SK-N-SH (cell line): ENCODE data around the gene SBF2. TPM values are rescaled to one million over a fixed set of nuclear protein-coding genes. Genes with fewer than 3 reads are reported as not detected.
"Not testable (repeated sequence)": the region's sequence is repeated elsewhere in the genome, so short reads cannot be mapped to it uniquely, and the experiment has no call there.

Experiments used
- CTCF ChIA-PET: fragments of 300-600, 350-600 bp; formaldehyde crosslinking; extraction: SDS; loops from one replicate; lab custom pipeline; 2021; lab: Yijun Ruan, JAX
- POLR2A ChIA-PET: fragments of 350-600 bp; sonication (Branson Sonifier 250); formaldehyde crosslinking; extraction: SDS; loops from one replicate; lab custom pipeline; 2020; ENCODE audit warnings: antibody characterized with exemption, inconsistent platforms; lab: Yijun Ruan, JAX
- DNase-seq: peaks from one replicate; pipeline ENCODE4 v3.0.0; 2012
- H2AFZ ChIP-seq: fragments of 200-600 bp; sonication (generic); 2 replicates; pipeline ENCODE4 v1.8.1; 2016; ENCODE audit warnings: antibody characterized with exemption, mild to moderate bottlenecking, low read depth
- H3F3A ChIP-seq: fragments of 200-600 bp; sonication (generic); replicated peaks from 2 replicates; pipeline ENCODE3; 2016; ENCODE audit warnings: antibody characterized with exemption, mild to moderate bottlenecking; ENCODE audit not compliant: insufficient read depth
- H3K27ac ChIP-seq, 2 experiments: fragments of 200-500 bp in 1 of 2; fragments of 200-600 bp in 1 of 2; sonication (Bioruptor generic) in 1 of 2; sonication (generic), shearing (Covaris generic) in 1 of 2; 2 replicates each; pipeline versions ENCODE4 v1.5.1 to v1.6.1; 2014 to 2016; ENCODE audit warnings: low read depth in 2 of 2, inconsistent platforms in 1 of 2, low read length in 1 of 2, mild to moderate bottlenecking in 1 of 2, mixed read lengths in 1 of 2
- H3K27me3 ChIP-seq: fragments of 200-600 bp; sonication (generic), shearing (Covaris generic); 2 replicates; pipeline ENCODE4 v1.6.1; 2016; ENCODE audit warnings: mixed run types; ENCODE audit not compliant: insufficient read depth
- H3K36me3 ChIP-seq, 2 experiments: fragments of 200-500 bp in 1 of 2; fragments of 200-600 bp in 1 of 2; sonication (Bioruptor generic) in 1 of 2; sonication (generic) in 1 of 2; replicated peaks in 1 of 2; 2 replicates each; pipeline versions ENCODE3 to v1.5.1; 2014 to 2016; ENCODE audit warnings: low read length in 1 of 2, mild to moderate bottlenecking in 1 of 2; ENCODE audit not compliant: insufficient read depth in 2 of 2, control insufficient read depth in 1 of 2
- H3K4me1 ChIP-seq, 2 experiments: fragments of 200-500 bp in 1 of 2; fragments of 200-600 bp in 1 of 2; sonication (Bioruptor generic) in 1 of 2; sonication (generic), shearing (Covaris generic) in 1 of 2; 2 replicates each; pipeline versions ENCODE4 v1.5.1 to v1.6.1; 2014 to 2016; ENCODE audit warnings: low read depth in 1 of 2, low read length in 1 of 2, mixed run types in 1 of 2; ENCODE audit not compliant: insufficient read depth in 2 of 2, control insufficient read depth in 1 of 2
- H3K4me2 ChIP-seq: fragments of 200-600 bp; sonication (generic), shearing (Covaris generic); 2 replicates; pipeline ENCODE4 v1.6.1; 2017; ENCODE audit warnings: mixed run types
- H3K4me3 ChIP-seq, 2 experiments: fragments of 200-500 bp in 1 of 2; fragments of 200-600 bp in 1 of 2; sonication (Bioruptor generic) in 1 of 2; sonication (generic), shearing (Covaris generic) in 1 of 2; 2 replicates each; pipeline versions ENCODE4 v1.5.1 to v1.8.1; 2014 to 2016; ENCODE audit warnings: low read depth in 2 of 2, inconsistent platforms in 1 of 2, low read length in 1 of 2, mild to moderate bottlenecking in 1 of 2, mixed read lengths in 1 of 2, moderate library complexity in 1 of 2
- H3K79me2 ChIP-seq: fragments of 200-600 bp; sonication (generic); 2 replicates; pipeline ENCODE4 v1.8.1; 2017; ENCODE audit warnings: mild to moderate bottlenecking; ENCODE audit not compliant: insufficient read depth
- H3K9ac ChIP-seq: fragments of 200-600 bp; sonication (generic); 2 replicates; pipeline ENCODE4 v1.6.1; 2017; ENCODE audit warnings: mixed run types
- H3K9me2 ChIP-seq: fragments of 200-600 bp; sonication (generic); 2 replicates; pipeline ENCODE4 v1.6.1; 2017; ENCODE audit warnings: mixed run types
- H3K9me3 ChIP-seq: fragments of 200-600 bp; sonication (generic); 2 replicates; pipeline ENCODE4 v1.6.1; 2017; ENCODE audit warnings: mixed run types, mild to moderate bottlenecking, moderate library complexity
- H4K20me1 ChIP-seq: fragments of 200-600 bp; sonication (generic); 2 replicates; pipeline ENCODE4 v1.6.1; 2017; ENCODE audit warnings: mild to moderate bottlenecking, mixed run types; ENCODE audit not compliant: insufficient read depth
- CTCF ChIP-seq: fragments of 200-600 bp; sonication (generic); IDR thresholded peaks from 2 replicates; pipeline ENCODE4 v1.6.1; 2017; ENCODE audit warnings: antibody characterized with exemption, mild to moderate bottlenecking, moderate library complexity
- FOXM1 ChIP-seq: IDR thresholded peaks from 2 replicates; pipeline ENCODE4 v1.4.0; 2012; ENCODE audit warnings: low read depth, mild to moderate bottlenecking
- IRF3 ChIP-seq: fragments of 150-350 bp; IDR thresholded peaks from 2 replicates; pipeline ENCODE4 v1.6.1; 2016; ENCODE audit warnings: mild to moderate bottlenecking, low read depth, low read length
- RCOR1 ChIP-seq: fragments of 150-350 bp; IDR thresholded peaks from 2 replicates; pipeline ENCODE4 v1.6.1; 2017; ENCODE audit warnings: antibody characterized with exemption, low read length
- WGBS: methylation state at CpG from one replicate; pipeline ENCODE4 v1.1.6; 2017; ENCODE audit warnings: low lambda C conversion rate; 5-methylcytosine and 5-hydroxymethylcytosine counted together
- polyA plus RNA-seq, 3 experiments: library from polyadenylated mRNA; depleted of rRNA; stranded (reverse); fragments of >200 nt; gene quantifications; 2 replicates each; pipeline ENCODE4 v1.2.3, GENCODE V29; 2012
- TF ChIP-seq, protein P1 (sequence below): IDR thresholded peaks from 2 replicates; pipeline ENCODE4 v1.4.0; 2012; ENCODE audit warnings: low read depth
- TF ChIP-seq, protein P2 (sequence below): IDR thresholded peaks from 2 replicates; pipeline ENCODE4 v1.4.0; 2012; ENCODE audit warnings: low read depth, borderline replicate concordance

The SBF2 gene
- polyA plus RNA-seq, 1 of the 3 experiments (the other 2 are of a cell fraction), result 23.0 TPM

DNA sequence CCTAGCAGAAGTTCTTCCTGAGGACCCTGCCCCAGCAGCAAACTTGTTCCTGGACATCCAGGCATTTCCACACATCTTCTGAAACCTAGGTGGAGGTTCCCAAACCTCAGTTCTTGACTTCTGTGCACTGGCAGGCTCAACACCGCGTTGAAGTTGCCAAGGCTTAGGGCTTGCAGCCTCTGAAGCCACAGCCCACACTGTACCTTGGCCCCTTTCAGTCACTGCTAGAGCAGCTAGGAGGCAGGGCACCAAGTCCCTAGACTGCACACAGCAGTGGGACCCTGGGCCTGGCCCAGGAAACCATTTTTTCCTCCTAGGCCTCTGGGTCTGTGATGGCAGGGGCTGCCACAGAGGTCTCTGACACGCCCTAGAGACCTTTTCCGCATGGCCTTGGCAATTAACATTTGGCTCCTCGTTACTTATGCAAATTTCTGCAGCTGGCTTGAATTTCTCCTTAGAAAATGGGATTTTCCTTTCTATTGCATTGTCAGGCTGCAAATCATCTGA lies 159.0 kb downstream of the SBF2 start:
- CTCF ChIA-PET, result no interaction called here
- no peak for DNase-seq

GRCh38 chr11:10134226-10134625 lies 159.8 kb downstream of the SBF2 start:
- H3K27ac ChIP-seq, H4K20me1 ChIP-seq, DNase-seq, H3K27me3 ChIP-seq, H3K9me2 ChIP-seq, H2AFZ ChIP-seq, H3K4me2 ChIP-seq, POLR2A ChIA-PET, H3K79me2 ChIP-seq, H3K4me1 ChIP-seq, H3F3A ChIP-seq, H3K9me3 ChIP-seq, CTCF ChIA-PET, H3K9ac ChIP-seq, H3K4me3 ChIP-seq: not testable (repeated sequence)
- H3K36me3 ChIP-seq, result peaks cover 0 to 10% of the 10 kb centered on the region in 2 experiments
- WGBS, result 100% methylated on average over 1 of the region's 1 CpG

More for the DNA sequence above, 159.0 kb downstream of the SBF2 start:
- no peak overlapping the region for H3K27ac ChIP-seq
- H3K9ac ChIP-seq, result no peak overlapping the region
- peaks cover 0 to 5% of the 10 kb centered on the region in 2 experiments; a peak in 1 of 4 replicates for H3K4me1 ChIP-seq
- POLR2A ChIA-PET, result no interaction called here
- no peaks in the 10 kb centered on the region for H3K27me3 ChIP-seq
- H3F3A ChIP-seq, result peaks cover 4% of the 10 kb centered on the region
- H2AFZ ChIP-seq, result no peak overlapping the region
- no peaks in the 10 kb centered on the region for H3K79me2 ChIP-seq
- no peak for TF ChIP-seq RCOR1
- TF ChIP-seq, protein P1, sequence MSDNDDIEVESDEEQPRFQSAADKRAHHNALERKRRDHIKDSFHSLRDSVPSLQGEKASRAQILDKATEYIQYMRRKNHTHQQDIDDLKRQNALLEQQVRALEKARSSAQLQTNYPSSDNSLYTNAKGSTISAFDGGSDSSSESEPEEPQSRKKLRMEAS, result no peak
- no peak for TF ChIP-seq IRF3
- TF ChIP-seq, protein P2, sequence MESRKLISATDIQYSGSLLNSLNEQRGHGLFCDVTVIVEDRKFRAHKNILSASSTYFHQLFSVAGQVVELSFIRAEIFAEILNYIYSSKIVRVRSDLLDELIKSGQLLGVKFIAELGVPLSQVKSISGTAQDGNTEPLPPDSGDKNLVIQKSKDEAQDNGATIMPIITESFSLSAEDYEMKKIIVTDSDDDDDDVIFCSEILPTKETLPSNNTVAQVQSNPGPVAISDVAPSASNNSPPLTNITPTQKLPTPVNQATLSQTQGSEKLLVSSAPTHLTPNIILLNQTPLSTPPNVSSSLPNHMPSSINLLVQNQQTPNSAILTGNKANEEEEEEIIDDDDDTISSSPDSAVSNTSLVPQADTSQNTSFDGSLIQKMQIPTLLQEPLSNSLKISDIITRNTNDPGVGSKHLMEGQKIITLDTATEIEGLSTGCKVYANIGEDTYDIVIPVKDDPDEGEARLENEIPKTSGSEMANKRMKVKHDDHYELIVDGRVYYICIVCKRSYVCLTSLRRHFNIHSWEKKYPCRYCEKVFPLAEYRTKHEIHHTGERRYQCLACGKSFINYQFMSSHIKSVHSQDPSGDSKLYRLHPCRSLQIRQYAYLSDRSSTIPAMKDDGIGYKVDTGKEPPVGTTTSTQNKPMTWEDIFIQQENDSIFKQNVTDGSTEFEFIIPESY, result no peak
- TF ChIP-seq FOXM1, result no peak
- no peak for TF ChIP-seq CTCF
- 0 out of 2 replicates have a peak, but pooled peaks cover 4% of the 10 kb centered on the region for H3K9me3 ChIP-seq
- H3K36me3 ChIP-seq, result peaks cover 0 to 10% of the 10 kb centered on the region in 2 experiments
- H3K9me2 ChIP-seq, result no peaks in the 10 kb centered on the region
- no peak overlapping the region for H3K4me2 ChIP-seq
- WGBS, result 93% methylated on average over 5 of the region's 5 CpGs
- no peak overlapping the region for H3K4me3 ChIP-seq
- H4K20me1 ChIP-seq, result no peaks in the 10 kb centered on the region

DNA sequence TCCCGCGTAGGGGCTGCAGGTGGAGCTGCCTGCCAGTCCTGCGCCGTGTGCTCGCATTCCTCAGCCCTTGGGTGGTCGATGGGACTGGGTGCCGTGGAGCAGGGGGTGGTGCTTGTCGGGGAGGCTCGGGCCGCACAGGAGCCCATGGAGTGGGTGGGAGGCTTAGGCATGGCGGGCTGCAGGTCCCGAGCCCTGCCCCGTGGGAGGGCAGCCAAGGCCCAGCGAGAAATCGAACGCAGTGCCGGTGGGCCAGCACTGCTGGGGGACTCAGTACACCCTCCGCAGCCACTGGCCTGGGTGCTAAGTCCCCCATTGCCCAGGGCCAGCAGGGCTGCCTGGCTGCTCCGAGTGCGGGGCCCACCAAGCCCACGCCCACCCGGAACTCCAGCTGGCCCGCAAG lies 160.8 kb downstream of the SBF2 start:
- CTCF ChIA-PET, result not testable (repeated sequence)
- WGBS, result 100% methylated on average over 5 of the region's 23 CpGs

More for the DNA sequence above, 160.8 kb downstream of the SBF2 start:
- H3K9me3 ChIP-seq, H2AFZ ChIP-seq, H3K4me2 ChIP-seq, H3K4me3 ChIP-seq, DNase-seq, H3K27me3 ChIP-seq, H4K20me1 ChIP-seq, H3K79me2 ChIP-seq, H3K27ac ChIP-seq, H3F3A ChIP-seq, H3K9ac ChIP-seq, H3K36me3 ChIP-seq, H3K9me2 ChIP-seq, POLR2A ChIA-PET, H3K4me1 ChIP-seq: not testable (repeated sequence)
